ENCODE measurements around the gene PNPLA5. TPM values are rescaled to one million over a fixed set of nuclear protein-coding genes. Genes with fewer than 3 reads are reported as not detected.

The PNPLA5 gene
- total and polyA plus RNA-seq, 2 of the 8 experiments (the other 6 are each of a cell fraction or from before 2014, with no cell fraction given) = 3.9 to 6.8 TPM

GRCh38 chr22:43911351-43911750 is 19.5 kb upstream of the PNPLA5 start:
- Histone ChIP-seq H3K4me1 (replicated peaks in 1 of 4; ENCODE audit: control insufficient read depth in 3 of 4, insufficient read depth in 4 of 4, low read length in 3 of 4) (peaks cover 0 to 2% (median 0%) of the 10 kb centered on the region in 4 experiments; a peak in 1 of 7 replicates), H2AFZ (ENCODE audit: low read length) (no peak overlapping the region), H4K20me1 (replicated peaks in 1 of 2; ENCODE audit: control insufficient read depth in 1 of 2, insufficient read depth in 2 of 2, low read length in 2 of 2) (no peaks in the 10 kb centered on the region), H3K9me3 (ENCODE audit: insufficient read depth in 2 of 2, low read depth in 1 of 2, low read length in 1 of 2) (peaks cover 0 to 4% of the 10 kb centered on the region in 2 experiments; a peak in 2 of 4 replicates), H3K4me2 (ENCODE audit: insufficient read depth in 1 of 2, low read depth in 2 of 2, low read length in 2 of 2) (no peak overlapping the region), H3K36me3 (ENCODE audit: control insufficient read depth in 2 of 4, insufficient read depth in 4 of 4, low read length in 3 of 4) (no peaks in the 10 kb centered on the region), H3K18ac (ENCODE audit: extremely low read depth, low read length) (no peak overlapping the region), H3K79me2 (ENCODE audit: control insufficient read depth in 1 of 2, insufficient read depth in 2 of 2, low read length in 2 of 2) (no peaks in the 10 kb centered on the region), H2BK5ac (ENCODE audit: low read depth, low read length) (no peak overlapping the region), H3K23ac (ENCODE audit: insufficient read length) (no peak overlapping the region), H4K5ac (ENCODE audit: insufficient read length, low read depth, low read length) (no peak overlapping the region), H2BK15ac (ENCODE audit: low read length) (no peak overlapping the region), H3K79me1 (ENCODE audit: low read depth, low read length) (no peaks in the 10 kb centered on the region), H3K56ac (replicated peaks; ENCODE audit: insufficient read length, low read depth, low read length) (no peak overlapping the region), H2BK20ac (ENCODE audit: low read length) (no peak overlapping the region), H2BK120ac (replicated peaks; ENCODE audit: low read depth, low read length) (no peak overlapping the region), H2AK5ac (ENCODE audit: low read depth, low read length) (no peak overlapping the region), H4K91ac (replicated peaks; ENCODE audit: insufficient read length, low read length) (no peak overlapping the region), H3K4ac (replicated peaks; ENCODE audit: insufficient read length, low read depth, low read length) (no peak overlapping the region), H3K27me3 (replicated peaks in 1 of 4; ENCODE audit: control insufficient read depth in 3 of 4, extremely low read depth in 1 of 4, insufficient read depth in 3 of 4, low read length in 3 of 4) (no peaks in the 10 kb centered on the region; a peak in 1 of 7 replicates), H3K9ac (replicated peaks in 1 of 4; ENCODE audit: extremely low read depth in 1 of 4, low read depth in 3 of 4, low read length in 3 of 4) (no peak overlapping the region), H3K4me3 (ENCODE audit: extremely low read depth in 1 of 4, insufficient read depth in 2 of 4, low read depth in 3 of 4, low read length in 4 of 4) (no peak overlapping the region), H3K23me2 (ENCODE audit: low read depth, low read length) (peaks cover 2% of the 10 kb centered on the region; the same call in 1 of the 2 replicates), H3K14ac (ENCODE audit: insufficient read length) (no peak overlapping the region), H4K8ac (ENCODE audit: extremely low read depth, insufficient read depth, low read length) (no peak overlapping the region), H2BK12ac (ENCODE audit: low read depth, low read length) (no peak overlapping the region), H3K27ac (ENCODE audit: low read depth, low read length) (no peak overlapping the region)
- CTCF ChIA-PET (ENCODE audit: partially characterized antibody) = interaction anchor here (0.6 to 21.4 kb wide), 4 partner anchors 27 to 194 kb away, joined by 3 to 226 read pairs (median 4); no protein-coding TSS in a partner anchor
- 92% methylated on average over 4 of the region's 4 CpGs; no CpG with 5 or more reads in 1 of the 2 experiments for WGBS, 2 experiments (ENCODE audit: extremely low coverage in 1 of 2, insufficient coverage in 1 of 2, insufficient read length in 1 of 2, insufficient replicate concordance in 2 of 2, low coverage in 1 of 2, low lambda C conversion rate in 2 of 2, missing lambda C conversion rate in 1 of 2)
- FAIRE-seq (no peak), DNase-seq (ENCODE audit: low read depth in 1 of 2, low spot score in 2 of 2) (no peak)
- POLR2A ChIA-PET (ENCODE audit: partially characterized antibody) = interaction anchor here (1.8 kb wide), 1 partner anchor 11 kb away, joined by 7 read pairs; no protein-coding TSS in a partner anchor
- TF ChIP-seq TAF1 (IDR thresholded peaks at IDR 0.05; ENCODE audit: low read depth, low read length) (no peak), SIX5 (IDR thresholded peaks at IDR 0.05; ENCODE audit: low read depth, low read length) (no peak)
